ENCODE data around the gene ZNF212. TPM values are rescaled to one million over a fixed set of nuclear protein-coding genes. Genes with fewer than 3 reads are reported as not detected.
A peak's percentile ranks its signal among the peaks of the same experiment; 100 is the strongest.

The ZNF212 gene
- total RNA-seq, 4 donors from 2014 or later = 6.7 to 12.5 (median 9.7) TPM

- no peak overlapping the region for H3K27ac ChIP-seq
- no peak for DNase-seq
- 95 to 98% methylated on average over 5 to 37 of the region's 59 CpGs for WGBS, 2 donors
- TF ChIP-seq CTCF (IDR thresholded peaks at IDR 0.05) (no peak), POLR2A (IDR thresholded peaks at IDR 0.05) (no peak)
- peaks cover 6 to 12% of the 10 kb centered on the region in 2 donors for H3K4me1 ChIP-seq
- no peaks in the 10 kb centered on the region for H3K27me3 ChIP-seq
- H3K9me3 ChIP-seq = no peaks in the 10 kb centered on the region
- no peak overlapping the region for H3K4me3 ChIP-seq (replicated peaks in 1 of 3)
- H3K36me3 ChIP-seq = peaks cover 24 to 25% of the 10 kb centered on the region in 2 donors
- intact Hi-C loops (cut with DNase I) = no loop called here
Observed at GRCh38 chr7:149281508-149282330, 42.3 kb downstream of the ZNF212 start.

- Histone ChIP-seq H3K36me3 (peaks cover 22 to 24% of the 10 kb centered on the region in 2 donors), H3K27me3 (no peaks in the 10 kb centered on the region), H3K4me3 (replicated peaks in 1 of 3) (no peak overlapping the region), H3K27ac (no peak overlapping the region), H3K4me1 (peaks cover 6 to 12% of the 10 kb centered on the region in 2 donors), H3K9me3 (no peaks in the 10 kb centered on the region)
- no peak for TF ChIP-seq POLR2A (IDR thresholded peaks at IDR 0.05)
- DNase-seq = no peak
- intact Hi-C loops (cut with DNase I) = no loop called here
- 63 to 85% methylated on average over 4 to 5 of the region's 5 CpGs for WGBS, 2 donors
Observed at GRCh38 chr7:149282331-149282655, 42.8 kb downstream of the ZNF212 start.

- Histone ChIP-seq H3K36me3 (peaks cover 17 to 18% of the 10 kb centered on the region in 2 donors), H3K27ac (no peak overlapping the region), H3K4me3 (replicated peaks in 1 of 3) (no peak overlapping the region), H3K9me3 (no peaks in the 10 kb centered on the region), H3K27me3 (no peaks in the 10 kb centered on the region), H3K4me1 (peaks cover 6 to 12% of the 10 kb centered on the region in 2 donors)
- TF ChIP-seq CTCF (IDR thresholded peaks at IDR 0.05) (no peak), POLR2A (IDR thresholded peaks at IDR 0.05) (no peak)
- intact Hi-C loops (cut with DNase I) = no loop called here
- DNase-seq = no peak
- 95 to 100% methylated on average over 2 to 3 of the region's 3 CpGs for WGBS, 2 donors
Observed at GRCh38 chr7:149283321-149283720, 43.9 kb downstream of the ZNF212 start.

- peaks cover 6 to 12% of the 10 kb centered on the region in 2 donors for H3K4me1 ChIP-seq
- peaks cover 7 to 8% of the 10 kb centered on the region in 2 donors for H3K36me3 ChIP-seq
- H3K27me3 ChIP-seq = no peaks in the 10 kb centered on the region
- H3K27ac ChIP-seq = no peak overlapping the region
- H3K9me3 ChIP-seq = no peaks in the 10 kb centered on the region
- TF ChIP-seq POLR2A (IDR thresholded peaks at IDR 0.05) = no peak
- no peak for TF ChIP-seq CTCF (IDR thresholded peaks at IDR 0.05)
- intact Hi-C loops (cut with DNase I) = no loop called here
- WGBS, 2 donors = 76 to 77% methylated on average over 3 of the region's 3 CpGs
- no peak for DNase-seq
- H3K4me3 ChIP-seq (replicated peaks in 1 of 3) = no peak overlapping the region
Observed at GRCh38 chr7:149284343-149284742, 44.9 kb downstream of the ZNF212 start.

GRCh38 chr7:149284850-149285585 lies 45.6 kb downstream of the ZNF212 start:
- DNase-seq = peak; percentile 98
- Histone ChIP-seq H3K27me3 (no peaks in the 10 kb centered on the region), H3K36me3 (peaks cover 6 to 7% of the 10 kb centered on the region in 2 donors), H3K27ac (peak overlapping the region in 1 of 3 donors; percentile 53), H3K9me3 (no peaks in the 10 kb centered on the region), H3K4me3 (replicated peaks in 1 of 3) (peak overlapping the region; percentile 47 to 58 (median 48)), H3K4me1 (peaks cover 6 to 12% of the 10 kb centered on the region in 2 donors)
- intact Hi-C loops (cut with DNase I) = no loop called here
- 1 to 10% methylated on average over 9 to 51 of the region's 66 CpGs for WGBS, 2 donors
- TF ChIP-seq CTCF (IDR thresholded peaks at IDR 0.05) = no peak
- peak in 1 of 2 donors; percentile 36 for TF ChIP-seq POLR2A (IDR thresholded peaks at IDR 0.05)
